Prostate gland (tissue), 2 donors: ENCODE measurements around the gene DDI2.

Experiments used
- POLR2A ChIP-seq: fragments of 450-650 bp; IDR thresholded peaks from one replicate; pipeline ENCODE4 v1.6.1; 2016; ENCODE audit warnings: antibody characterized with exemption, mild to moderate bottlenecking
- POLR2AphosphoS5 ChIP-seq: sonication (generic); formaldehyde crosslinking; IDR thresholded peaks from one replicate; pipeline ENCODE4 v1.6.1; 2017; ENCODE audit warnings: antibody characterized with exemption
- TF ChIP-seq, protein P1 (sequence below), 4 experiments: fragments of 200-600 bp in 2 of 4; fragments of 450-650 bp in 2 of 4; sonication (generic) in 2 of 4; IDR thresholded peaks; 1 replicate in 3 of 4; 2 replicates in 1 of 4; pipeline ENCODE4 v1.5.1; 2016 to 2019; ENCODE audit warnings: antibody characterized with exemption in 4 of 4, mild to moderate bottlenecking in 2 of 4, moderate library complexity in 2 of 4

DNA sequence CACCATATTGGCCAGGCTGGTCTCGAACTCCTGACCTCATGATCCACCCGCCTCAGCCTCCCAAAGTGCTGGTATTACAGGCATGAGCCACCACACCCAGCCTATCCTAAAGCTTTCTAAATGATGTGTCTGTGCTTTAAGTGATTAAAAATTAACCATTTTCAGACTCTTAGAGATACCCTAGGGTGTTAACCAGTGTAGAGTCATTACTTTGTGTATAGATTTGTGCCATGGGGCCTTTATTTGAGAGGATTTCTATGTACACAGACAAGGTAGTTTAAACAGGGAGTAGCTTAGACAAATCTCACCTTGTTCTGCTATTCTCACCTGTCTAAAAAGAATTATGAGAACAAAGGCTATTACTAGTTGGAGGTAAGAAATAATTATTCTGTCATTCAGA lies 54.2 kb downstream of the DDI2 start:
- TF ChIP-seq, protein P1, sequence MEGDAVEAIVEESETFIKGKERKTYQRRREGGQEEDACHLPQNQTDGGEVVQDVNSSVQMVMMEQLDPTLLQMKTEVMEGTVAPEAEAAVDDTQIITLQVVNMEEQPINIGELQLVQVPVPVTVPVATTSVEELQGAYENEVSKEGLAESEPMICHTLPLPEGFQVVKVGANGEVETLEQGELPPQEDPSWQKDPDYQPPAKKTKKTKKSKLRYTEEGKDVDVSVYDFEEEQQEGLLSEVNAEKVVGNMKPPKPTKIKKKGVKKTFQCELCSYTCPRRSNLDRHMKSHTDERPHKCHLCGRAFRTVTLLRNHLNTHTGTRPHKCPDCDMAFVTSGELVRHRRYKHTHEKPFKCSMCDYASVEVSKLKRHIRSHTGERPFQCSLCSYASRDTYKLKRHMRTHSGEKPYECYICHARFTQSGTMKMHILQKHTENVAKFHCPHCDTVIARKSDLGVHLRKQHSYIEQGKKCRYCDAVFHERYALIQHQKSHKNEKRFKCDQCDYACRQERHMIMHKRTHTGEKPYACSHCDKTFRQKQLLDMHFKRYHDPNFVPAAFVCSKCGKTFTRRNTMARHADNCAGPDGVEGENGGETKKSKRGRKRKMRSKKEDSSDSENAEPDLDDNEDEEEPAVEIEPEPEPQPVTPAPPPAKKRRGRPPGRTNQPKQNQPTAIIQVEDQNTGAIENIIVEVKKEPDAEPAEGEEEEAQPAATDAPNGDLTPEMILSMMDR (IDR thresholded peaks at IDR 0.05), result no peak
- TF ChIP-seq POLR2A (no peak), POLR2AphosphoS5 (no peak)
